ENCODE measurements around the gene DNAH8.

The DNAH8 gene

DNA sequence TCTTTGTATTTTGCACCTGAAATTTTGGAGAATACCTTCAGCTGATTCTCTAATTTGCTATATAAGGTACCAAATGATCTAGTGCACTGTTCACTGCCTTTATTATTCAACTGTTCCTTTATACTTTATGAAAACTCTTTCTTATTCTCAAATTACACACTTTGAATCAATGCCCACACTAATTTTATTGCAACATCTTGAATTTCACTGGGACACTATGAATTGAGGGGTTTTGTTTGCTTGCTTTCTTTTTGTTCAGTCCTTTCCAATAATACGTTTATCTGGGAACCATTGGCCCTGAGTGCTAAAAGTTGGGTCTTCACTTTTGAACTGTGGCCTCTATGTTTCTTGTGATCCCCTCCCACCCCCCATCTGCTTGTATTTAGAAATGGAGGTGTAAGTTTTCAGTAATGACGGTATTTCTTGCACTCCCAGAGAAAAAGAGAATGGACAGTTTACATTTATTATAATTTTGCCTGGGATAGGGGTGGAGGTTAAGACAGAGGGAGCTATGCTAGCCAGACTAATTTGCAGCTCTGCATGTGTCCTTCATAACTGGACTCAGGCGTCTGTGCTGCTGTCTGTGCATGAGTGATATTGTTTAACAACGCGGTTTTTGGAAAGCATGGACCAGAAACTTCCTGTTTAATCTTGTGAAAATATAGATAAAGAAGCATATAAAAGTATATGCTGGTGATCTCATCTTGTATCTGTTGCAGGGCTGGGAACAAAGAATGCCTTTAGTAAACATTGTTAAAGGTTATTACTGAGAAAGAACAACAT is 98.1 kb downstream of the DNAH8 start:
- in situ Hi-C loops (cut with MboI; ENCODE audit: low pct_unique_long_range_greater_than_20kb, low sequenced_read_pairs, unreplicated experiment): no loop called here
- TF ChIP-seq, protein P1, sequence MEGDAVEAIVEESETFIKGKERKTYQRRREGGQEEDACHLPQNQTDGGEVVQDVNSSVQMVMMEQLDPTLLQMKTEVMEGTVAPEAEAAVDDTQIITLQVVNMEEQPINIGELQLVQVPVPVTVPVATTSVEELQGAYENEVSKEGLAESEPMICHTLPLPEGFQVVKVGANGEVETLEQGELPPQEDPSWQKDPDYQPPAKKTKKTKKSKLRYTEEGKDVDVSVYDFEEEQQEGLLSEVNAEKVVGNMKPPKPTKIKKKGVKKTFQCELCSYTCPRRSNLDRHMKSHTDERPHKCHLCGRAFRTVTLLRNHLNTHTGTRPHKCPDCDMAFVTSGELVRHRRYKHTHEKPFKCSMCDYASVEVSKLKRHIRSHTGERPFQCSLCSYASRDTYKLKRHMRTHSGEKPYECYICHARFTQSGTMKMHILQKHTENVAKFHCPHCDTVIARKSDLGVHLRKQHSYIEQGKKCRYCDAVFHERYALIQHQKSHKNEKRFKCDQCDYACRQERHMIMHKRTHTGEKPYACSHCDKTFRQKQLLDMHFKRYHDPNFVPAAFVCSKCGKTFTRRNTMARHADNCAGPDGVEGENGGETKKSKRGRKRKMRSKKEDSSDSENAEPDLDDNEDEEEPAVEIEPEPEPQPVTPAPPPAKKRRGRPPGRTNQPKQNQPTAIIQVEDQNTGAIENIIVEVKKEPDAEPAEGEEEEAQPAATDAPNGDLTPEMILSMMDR (IDR thresholded peaks at IDR 0.05; ENCODE audit: extremely low read depth, insufficient read depth, missing control alignments): no peak
- no peak for DNase-seq (ENCODE audit: low spot score)

DNA sequence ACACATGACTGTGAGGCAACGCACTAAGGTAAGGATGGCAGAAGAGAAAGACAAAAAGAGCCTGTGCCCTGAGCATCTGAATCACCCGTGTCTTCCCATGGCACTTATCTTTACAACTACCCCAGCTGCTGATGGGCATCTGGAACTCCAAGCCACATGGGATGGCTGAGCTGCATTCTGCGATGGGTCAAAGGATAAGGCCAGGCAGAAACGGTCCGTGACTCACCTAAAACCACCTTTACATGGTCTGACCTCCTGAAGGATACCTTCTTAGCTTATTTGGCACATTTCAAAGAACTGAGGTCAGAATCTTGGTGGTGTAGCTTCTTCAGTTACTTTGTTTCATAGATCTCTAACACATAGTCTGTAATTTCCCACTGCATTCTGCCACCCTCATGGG is 99.7 kb downstream of the DNAH8 start:
- in situ Hi-C loops (cut with MboI; ENCODE audit: low pct_unique_long_range_greater_than_20kb, low sequenced_read_pairs, unreplicated experiment): no loop called here
- no peak for DNase-seq (ENCODE audit: low spot score)
- TF ChIP-seq, protein P1 (IDR thresholded peaks at IDR 0.05; ENCODE audit: extremely low read depth, insufficient read depth, missing control alignments): no peak

DNA sequence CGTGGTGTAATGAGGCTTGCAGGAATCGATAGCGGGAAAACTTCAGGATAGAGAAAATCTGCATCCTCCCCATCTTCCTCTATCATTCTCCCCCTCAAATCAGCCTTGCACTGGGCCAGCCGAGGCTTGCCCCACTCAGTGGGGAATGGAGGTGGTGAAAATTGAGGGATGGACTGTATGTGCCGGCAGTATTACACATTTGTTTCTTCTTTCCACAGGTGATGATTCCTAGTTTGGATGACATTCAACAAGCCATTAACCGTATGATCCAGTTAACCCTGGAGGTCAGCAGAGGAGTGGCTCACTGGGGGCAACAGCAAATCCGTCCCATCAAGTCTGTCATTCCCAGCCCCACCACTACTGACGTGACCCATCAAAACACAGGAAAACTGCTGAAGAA is 100.1 kb downstream of the DNAH8 start:
- TF ChIP-seq, protein P1 (IDR thresholded peaks at IDR 0.05; ENCODE audit: extremely low read depth, insufficient read depth, missing control alignments): no peak
- no peak for DNase-seq (ENCODE audit: low spot score)
- in situ Hi-C loops (cut with MboI; ENCODE audit: low pct_unique_long_range_greater_than_20kb, low sequenced_read_pairs, unreplicated experiment): no loop called here

DNA sequence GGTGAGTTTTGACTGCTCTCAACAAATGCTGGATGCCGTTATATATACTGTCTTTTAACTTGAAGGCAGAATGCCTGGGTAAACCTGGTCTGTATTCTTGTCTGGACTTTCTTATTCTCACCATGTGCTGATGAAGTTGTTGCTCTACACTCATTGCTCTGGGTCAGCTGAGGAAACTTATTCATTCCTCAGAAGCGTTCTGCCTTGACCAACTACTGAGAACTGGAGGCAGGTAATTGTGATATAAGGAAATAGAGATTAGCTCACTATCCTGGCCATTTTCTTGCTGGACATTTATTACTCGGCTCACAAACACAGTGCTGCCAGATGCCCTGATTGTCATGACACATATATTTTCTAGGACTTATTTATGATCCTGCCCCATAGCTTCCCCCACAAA is 103.6 kb downstream of the DNAH8 start:
- in situ Hi-C loops (cut with MboI; ENCODE audit: low pct_unique_long_range_greater_than_20kb, low sequenced_read_pairs, unreplicated experiment): no loop called here
- no peak for DNase-seq (ENCODE audit: low spot score)
- TF ChIP-seq, protein P1 (IDR thresholded peaks at IDR 0.05; ENCODE audit: extremely low read depth, insufficient read depth, missing control alignments): no peak

DNA sequence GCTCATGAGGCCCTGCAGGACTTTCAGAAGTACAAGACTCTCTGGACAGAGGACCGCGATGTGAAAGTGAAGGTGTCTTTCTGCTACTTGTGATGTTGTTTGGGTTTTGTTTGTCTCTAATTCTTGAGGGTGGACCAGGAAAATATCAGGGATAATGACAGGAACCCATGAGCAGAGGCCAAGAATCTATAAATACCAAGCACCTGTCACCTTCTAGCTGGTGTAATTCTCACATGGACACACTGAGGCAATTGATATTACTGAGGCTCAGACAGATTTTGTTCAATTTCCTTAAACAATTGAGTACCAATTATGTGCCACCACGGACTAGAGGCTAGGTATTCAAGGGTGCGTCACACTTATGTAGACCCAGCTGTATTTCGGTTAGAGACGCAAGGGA is 107.9 kb downstream of the DNAH8 start:
- in situ Hi-C loops (cut with MboI; ENCODE audit: low pct_unique_long_range_greater_than_20kb, low sequenced_read_pairs, unreplicated experiment): no loop called here
- DNase-seq (ENCODE audit: low spot score): no peak
- TF ChIP-seq, protein P1 (IDR thresholded peaks at IDR 0.05; ENCODE audit: extremely low read depth, insufficient read depth, missing control alignments): no peak

DNA sequence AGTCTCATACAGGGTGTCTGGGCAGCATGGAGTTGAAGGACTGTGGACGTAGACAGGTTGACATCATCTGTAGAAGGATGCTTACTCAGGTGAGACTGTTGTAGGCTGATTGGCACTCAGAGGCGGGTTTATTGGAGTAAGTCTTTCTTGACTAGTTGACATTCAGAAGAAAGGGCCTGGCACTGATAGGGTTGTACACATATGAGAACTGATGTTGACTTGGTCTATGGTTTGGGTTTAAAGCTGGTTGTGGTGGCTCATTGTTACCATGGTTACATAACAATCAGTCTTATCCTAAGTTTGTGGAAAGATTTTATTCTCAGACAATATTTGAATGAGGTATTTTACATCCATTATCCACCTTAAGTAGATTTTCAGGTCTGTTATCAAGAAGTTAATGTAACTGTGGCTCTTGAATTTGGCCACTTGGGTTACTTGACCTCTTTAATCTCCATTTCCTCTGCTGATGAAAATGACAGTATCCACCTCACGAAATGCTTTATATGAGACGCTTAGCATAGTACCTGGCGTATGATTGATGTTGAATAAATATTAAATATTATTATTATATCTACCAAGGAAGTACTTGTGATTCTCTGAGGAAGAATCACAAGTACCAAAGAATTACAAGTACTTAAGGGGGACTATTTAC is 109.3 kb downstream of the DNAH8 start:
- TF ChIP-seq, protein P1 (IDR thresholded peaks at IDR 0.05; ENCODE audit: extremely low read depth, insufficient read depth, missing control alignments): no peak
- in situ Hi-C loops (cut with MboI; ENCODE audit: low pct_unique_long_range_greater_than_20kb, low sequenced_read_pairs, unreplicated experiment): no loop called here
- DNase-seq (ENCODE audit: low spot score): no peak
